Activated CD4-positive, alpha-beta T cell treated with anti-CD3 and anti-CD28 coated beads, Interleukin-10, Interleukin-2, amounts not matched to agents 100 ng/mL and 50 ng/mL, durations not matched to agents 16 hours and 8 hours (primary cell): Measurements from ENCODE around the gene NBPF6.
"Not testable (repeated sequence)": the region's sequence is repeated elsewhere in the genome, so short reads cannot be mapped to it uniquely, and the experiment has no call there.

Experiments used
- DNase-seq: peaks from one replicate; pipeline ENCODE4 v3.0.0-alpha.2; 2020

Gene NBPF6, protein sequence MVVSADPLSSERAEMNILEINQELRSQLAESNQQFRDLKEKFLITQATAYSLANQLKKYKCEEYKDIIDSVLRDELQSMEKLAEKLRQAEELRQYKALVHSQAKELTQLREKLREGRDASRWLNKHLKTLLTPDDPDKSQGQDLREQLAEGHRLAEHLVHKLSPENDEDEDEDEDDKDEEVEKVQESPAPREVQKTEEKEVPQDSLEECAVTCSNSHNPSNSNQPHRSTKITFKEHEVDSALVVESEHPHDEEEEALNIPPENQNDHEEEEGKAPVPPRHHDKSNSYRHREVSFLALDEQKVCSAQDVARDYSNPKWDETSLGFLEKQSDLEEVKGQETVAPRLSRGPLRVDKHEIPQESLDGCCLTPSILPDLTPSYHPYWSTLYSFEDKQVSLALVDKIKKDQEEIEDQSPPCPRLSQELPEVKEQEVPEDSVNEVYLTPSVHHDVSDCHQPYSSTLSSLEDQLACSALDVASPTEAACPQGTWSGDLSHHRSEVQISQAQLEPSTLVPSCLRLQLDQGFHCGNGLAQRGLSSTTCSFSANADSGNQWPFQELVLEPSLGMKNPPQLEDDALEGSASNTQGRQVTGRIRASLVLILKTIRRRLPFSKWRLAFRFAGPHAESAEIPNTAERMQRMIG

GRCh38 chr1:108450043-108450442 is at the start of gene NBPF6:
NBPF6 (plus strand) TSS chr1:108450343; CDS start chr1:108450602, 259 bp downstream.
- DNase-seq = not testable (repeated sequence)

DNA sequence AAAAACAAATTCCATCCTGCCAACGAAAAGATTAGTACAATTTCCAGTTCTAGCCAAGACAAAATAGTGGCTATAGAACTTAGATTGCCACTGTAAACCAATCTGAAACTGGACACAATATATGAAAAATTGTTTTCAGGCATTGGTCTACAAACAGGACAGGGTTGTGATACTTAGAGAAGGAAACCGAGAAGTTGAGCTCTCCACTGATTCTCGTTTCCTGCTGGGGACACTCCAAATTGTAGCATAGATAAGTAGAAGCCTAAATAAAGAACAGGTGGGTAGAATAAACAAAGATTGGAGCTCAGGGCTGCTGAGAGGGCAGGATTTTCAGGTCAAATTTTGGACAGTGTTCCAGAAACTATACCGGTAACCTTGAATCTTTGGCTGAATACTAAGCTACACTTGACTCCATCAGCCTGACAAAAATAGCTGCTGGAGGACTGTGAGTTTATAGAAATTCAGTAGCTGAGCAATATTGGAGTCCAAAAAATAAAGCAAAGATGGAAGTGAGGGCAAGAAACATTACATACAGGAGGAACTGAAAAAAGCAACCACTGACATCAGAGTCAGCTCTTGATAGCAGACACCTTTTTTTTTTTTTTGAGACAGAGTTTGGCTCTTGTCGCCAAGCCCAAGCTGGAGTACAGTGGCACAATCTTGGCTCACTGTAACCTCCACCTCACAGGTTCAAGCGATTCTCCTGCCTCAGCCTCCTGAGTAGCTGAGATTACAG is 38.9 kb upstream of the NBPF6 start:
- DNase-seq = not testable (repeated sequence)

GRCh38 chr1:108420129-108420528 is 30.0 kb upstream of the NBPF6 start:
- not testable (repeated sequence) for DNase-seq

DNA sequence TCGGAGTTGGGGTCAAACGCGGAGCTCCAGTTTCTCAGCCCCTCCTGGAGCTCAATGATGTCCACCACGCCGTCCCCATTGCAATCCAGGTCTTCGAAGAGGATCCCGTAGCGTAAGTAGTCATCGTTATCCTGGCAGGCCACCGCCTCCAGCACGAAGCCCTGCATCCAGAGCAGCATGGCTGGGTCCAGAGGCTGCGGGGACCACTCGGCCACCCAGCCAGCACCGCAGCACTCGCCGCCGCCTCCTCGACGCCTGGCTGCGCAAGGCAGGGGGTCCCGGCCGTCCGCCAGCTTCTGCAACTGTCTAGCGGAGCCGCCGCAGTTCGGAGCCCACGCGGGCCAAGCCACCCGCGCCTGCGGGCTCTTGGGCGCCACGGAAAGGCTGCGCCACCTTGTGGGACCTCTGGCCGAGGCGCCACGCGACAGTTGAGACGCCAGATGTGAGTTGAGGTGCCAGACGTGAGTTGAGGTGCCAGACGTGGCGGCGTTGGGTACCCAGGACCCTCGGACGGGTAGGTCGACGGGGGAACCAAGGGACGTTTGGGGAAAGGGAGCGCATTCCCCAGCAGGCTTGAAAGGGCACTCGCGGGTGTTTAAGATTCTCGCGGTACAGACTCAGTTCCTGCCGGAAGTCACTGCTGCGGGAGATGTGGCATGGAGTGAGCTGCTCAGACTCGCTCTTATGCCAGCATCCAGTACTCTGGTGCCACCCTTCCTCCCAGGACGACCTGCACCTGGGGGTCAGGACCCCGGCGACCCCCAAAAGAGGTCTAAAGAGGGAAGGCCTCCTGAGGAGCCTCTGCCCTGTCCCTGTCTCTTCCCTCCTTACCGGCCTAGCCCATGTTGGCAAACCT is 28.9 kb upstream of the NBPF6 start:
- not testable (repeated sequence) for DNase-seq

- not testable (repeated sequence) for DNase-seq
Measured at GRCh38 chr1:108426877-108427276, 23.3 kb upstream of the NBPF6 start.

GRCh38 chr1:108432002-108432401 is 18.1 kb upstream of the NBPF6 start:
- not testable (repeated sequence) for DNase-seq

- DNase-seq = not testable (repeated sequence)
Measured at GRCh38 chr1:108433404-108433803, 16.7 kb upstream of the NBPF6 start.

- not testable (repeated sequence) for DNase-seq
Measured at GRCh38 chr1:108438536-108438935, 11.6 kb upstream of the NBPF6 start.

GRCh38 chr1:108454521-108454920 is 4.4 kb downstream of the NBPF6 start:
- not testable (repeated sequence) for DNase-seq

- not testable (repeated sequence) for DNase-seq
Measured at GRCh38 chr1:108458661-108459060, 8.5 kb downstream of the NBPF6 start.

- DNase-seq = not testable (repeated sequence)
Measured at GRCh38 chr1:108461758-108462157, 11.6 kb downstream of the NBPF6 start.

- DNase-seq = not testable (repeated sequence)
Measured at GRCh38 chr1:108463962-108464361, 13.8 kb downstream of the NBPF6 start.

DNA sequence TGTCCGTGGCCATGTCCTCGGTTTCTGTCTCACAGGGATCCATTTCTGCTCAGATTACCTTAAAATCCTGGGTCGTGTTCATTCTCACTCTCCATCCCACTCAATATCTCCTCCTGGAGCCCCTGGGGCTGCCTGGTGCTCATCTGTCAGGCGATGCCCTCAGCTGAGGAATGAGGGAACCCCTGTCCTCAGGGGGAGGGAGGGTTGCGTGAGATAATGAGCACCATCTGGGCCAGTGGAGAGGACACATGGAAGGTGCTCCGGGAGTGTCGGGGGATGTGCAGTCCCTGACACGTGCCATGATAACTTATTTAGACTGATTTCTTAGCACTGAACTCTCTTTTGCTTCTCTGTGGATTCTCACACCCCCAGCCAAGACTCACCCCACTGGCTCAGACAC is 16.0 kb downstream of the NBPF6 start:
- DNase-seq = not testable (repeated sequence)

- DNase-seq = not testable (repeated sequence)
Measured at GRCh38 chr1:108467155-108467554, 17.0 kb downstream of the NBPF6 start.

GRCh38 chr1:108470750-108471149 is 20.6 kb downstream of the NBPF6 start:
- DNase-seq = not testable (repeated sequence)

DNA sequence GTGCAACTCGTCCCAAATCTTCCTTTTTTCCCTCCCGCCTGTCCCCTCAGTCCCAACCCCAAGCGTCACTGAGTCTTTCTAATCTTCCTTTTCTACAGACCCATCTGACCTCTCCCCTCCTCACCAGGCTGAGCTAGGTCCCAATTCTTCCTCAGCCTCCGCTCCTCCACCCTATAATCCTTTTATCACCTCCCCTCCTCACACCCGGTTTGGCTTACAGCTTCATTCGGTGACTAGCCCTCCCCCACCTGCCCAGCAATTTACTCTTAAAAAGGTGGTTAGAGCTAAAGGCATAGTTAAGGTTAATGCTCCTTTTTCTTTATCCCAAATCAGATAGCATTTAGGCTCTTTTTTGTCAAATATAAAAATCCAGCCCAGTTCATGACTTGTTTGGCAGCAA is 24.4 kb downstream of the NBPF6 start:
- DNase-seq = not testable (repeated sequence)

GRCh38 chr1:108478429-108479015 is 28.4 kb downstream of the NBPF6 start:
- no peak for DNase-seq

DNA sequence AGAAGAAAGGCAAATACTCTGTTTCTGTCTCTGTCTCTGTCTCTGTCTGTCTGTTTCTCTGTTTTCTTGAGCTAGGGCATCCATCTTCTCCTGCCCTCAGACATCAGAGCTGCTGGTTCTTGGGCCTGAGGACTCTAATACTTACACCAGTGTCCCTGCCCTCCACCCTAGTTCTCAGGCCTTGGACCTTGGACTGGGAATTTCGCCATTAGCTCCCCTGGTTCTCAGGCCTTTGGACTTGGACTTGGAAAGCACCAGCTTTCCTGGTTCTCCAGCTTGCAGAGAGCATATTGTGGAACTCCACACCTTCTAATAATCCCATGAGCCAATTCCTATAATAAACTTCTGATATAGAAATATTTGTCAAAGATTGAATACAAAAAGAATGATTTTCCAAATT is 32.6 kb downstream of the NBPF6 start:
- DNase-seq = no peak

GRCh38 chr1:108485990-108486389 is 35.8 kb downstream of the NBPF6 start:
- DNase-seq = not testable (repeated sequence)

DNA sequence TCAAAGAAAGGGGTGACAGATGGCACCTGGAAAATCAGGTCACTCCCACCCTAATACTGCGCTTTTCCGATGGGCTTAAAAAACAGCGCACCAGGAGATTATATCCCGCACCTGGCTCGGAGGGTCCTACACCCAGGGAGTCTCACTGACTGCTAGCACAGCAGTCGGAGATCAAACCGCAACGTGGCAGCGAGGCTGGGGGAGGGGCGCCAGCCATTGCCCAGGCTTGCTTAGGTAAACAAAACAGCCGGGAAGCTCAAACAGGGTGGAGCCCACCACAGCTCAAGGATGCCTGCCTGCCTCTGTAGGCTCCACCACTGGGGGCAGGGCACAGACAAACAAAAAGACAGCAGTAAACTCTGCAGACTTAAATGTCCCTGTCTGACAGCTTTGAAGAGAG is 36.6 kb downstream of the NBPF6 start:
- not testable (repeated sequence) for DNase-seq

DNA sequence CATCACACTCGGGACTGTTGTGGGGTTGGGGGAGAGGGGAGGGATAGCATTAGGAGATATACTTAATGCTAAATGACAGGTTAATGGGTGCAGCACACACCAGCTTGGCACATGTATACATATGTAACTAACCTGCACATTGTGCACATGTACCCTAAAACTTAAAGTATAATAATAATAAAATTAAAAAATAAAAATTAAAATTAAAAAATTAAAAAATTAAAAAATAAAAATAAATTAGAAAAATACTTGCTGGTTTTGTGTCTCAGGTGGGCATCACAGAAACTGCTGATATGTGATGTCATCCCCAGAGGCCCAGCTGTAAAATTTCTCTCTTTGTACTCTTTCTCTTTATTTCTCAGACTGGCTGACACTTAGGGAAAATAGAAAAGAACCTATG is 44.9 kb downstream of the NBPF6 start:
- not testable (repeated sequence) for DNase-seq

DNA sequence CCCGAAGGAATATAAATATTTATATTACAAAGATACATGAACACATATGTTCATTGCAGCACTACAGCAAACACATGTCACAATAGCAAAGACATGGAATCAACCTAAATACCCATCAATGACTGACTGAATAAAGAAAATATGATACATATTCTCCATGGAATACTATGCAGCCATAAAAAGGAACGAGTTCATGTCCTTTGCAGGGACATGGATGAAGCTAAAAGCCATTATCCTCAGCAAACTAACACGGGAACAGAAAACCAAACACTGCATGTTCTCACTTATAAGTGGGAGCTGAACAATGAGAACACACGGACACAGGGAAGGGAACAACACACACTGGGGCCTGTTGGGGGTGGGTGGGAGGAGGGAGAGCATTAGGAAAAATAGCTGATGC is 46.7 kb downstream of the NBPF6 start:
- not testable (repeated sequence) for DNase-seq
